B cell (primary cell): ENCODE measurements around the gene KLHL10. TPM values are rescaled to one million over a fixed set of nuclear protein-coding genes. Genes with fewer than 3 reads are reported as not detected.

Experiments
- ATAC-seq: fragments of 200-7000 bp; cut with Tn5 transposase; one replicate; pipeline ENCODE4 v1.10.0; 2021; ENCODE audit warnings: low read depth, mild to moderate bottlenecking, moderate number of reproducible peaks, moderate library complexity
- CTCF ChIA-PET: fragments of 350-600 bp; sonication (Branson Sonifier 250); formaldehyde crosslinking; loops from one replicate; lab custom pipeline; 2021; ENCODE audit warnings: antibody characterized with exemption, inconsistent platforms; lab: Charles Lee
- POLR2A ChIA-PET: fragments of 350-600 bp; sonication (Branson Sonifier 250); formaldehyde crosslinking; loops from one replicate; lab custom pipeline; 2021; ENCODE audit warnings: antibody characterized with exemption; lab: Charles Lee
- DNase-seq: peaks from one replicate; pipeline ENCODE4 v3.0.0; 2013
- H2AFZ ChIP-seq: 2 replicates; pipeline ENCODE4 v1.6.1; 2012; ENCODE audit warnings: mild to moderate bottlenecking, low read depth, low read length; ENCODE audit not compliant: insufficient read depth, poor library complexity, severe bottlenecking
- H3K27ac ChIP-seq, 2 donors: 1 replicate in 1 of 2; 2 replicates in 1 of 2; pipeline ENCODE4 v1.5.1; 2012 to 2013; ENCODE audit warnings: low read length in 2 of 2, mild to moderate bottlenecking in 2 of 2, moderate library complexity in 1 of 2
- H3K27me3 ChIP-seq, 4 experiments: fragments of 200-600 bp in 1 of 4; sonication (generic) in 1 of 4; replicated peaks in 1 of 4; 1 replicate in 2 of 4; 2 replicates in 2 of 4; pipeline versions ENCODE4 v1.6.1 to v1.7.0; 2013 to 2016; ENCODE audit warnings: low read length in 3 of 4, mild to moderate bottlenecking in 2 of 4, mixed read lengths in 1 of 4, moderate library complexity in 1 of 4; ENCODE audit not compliant: insufficient read depth in 4 of 4, control insufficient read depth in 3 of 4; ENCODE audit errors: control extremely low read depth in 1 of 4
- H3K36me3 ChIP-seq, 2 experiments: replicated peaks in 1 of 2; 1 replicate in 1 of 2; 2 replicates in 1 of 2; pipeline versions ENCODE4 v1.6.1 to v1.7.1; 2013; ENCODE audit warnings: low read length in 1 of 2; ENCODE audit not compliant: insufficient read depth in 2 of 2, control insufficient read depth in 1 of 2; ENCODE audit errors: control extremely low read depth in 1 of 2, extremely low read depth in 1 of 2
- H3K4me1 ChIP-seq, 2 donors: fragments of 200-600 bp in 1 of 2; sonication (generic) in 1 of 2; 1 replicate in 1 of 2; 2 replicates in 1 of 2; pipeline versions ENCODE4 v1.5.1 to v1.6.1; 2013 to 2017; ENCODE audit warnings: low read length in 2 of 2; ENCODE audit not compliant: control insufficient read depth in 2 of 2, insufficient read depth in 2 of 2
- H3K4me2 ChIP-seq: replicated peaks from 2 replicates; pipeline ENCODE3; 2012; ENCODE audit warnings: mild to moderate bottlenecking, low read depth, low read length; ENCODE audit not compliant: poor library complexity, severe bottlenecking
- H3K4me3 ChIP-seq, 5 experiments: fragments of 200-600 bp in 1 of 5; sonication (generic) in 1 of 5; 1 replicate in 3 of 5; 2 replicates in 2 of 5; pipeline versions ENCODE4 v1.5.1 to v1.7.0; 2011 to 2016; ENCODE audit warnings: low read length in 4 of 5, mild to moderate bottlenecking in 4 of 5, low read depth in 2 of 5, control low read depth in 1 of 5, moderate library complexity in 1 of 5; ENCODE audit not compliant: insufficient read depth in 1 of 5; ENCODE audit errors: control extremely low read depth in 1 of 5, extremely low read depth in 1 of 5
- H3K79me2 ChIP-seq: fragments of 200-600 bp; sonication (generic); one replicate; pipeline ENCODE4 v1.6.0; 2016; ENCODE audit warnings: low read length; ENCODE audit not compliant: control insufficient read depth, insufficient read depth
- H3K9ac ChIP-seq: fragments of 200-600 bp; sonication (generic); 2 replicates; pipeline ENCODE4 v1.6.1; 2017; ENCODE audit warnings: mild to moderate bottlenecking, low read length, moderate library complexity
- H3K9me3 ChIP-seq, 3 donors: one replicate each; pipeline versions ENCODE4 v1.6.1 to v1.7.1; 2013; ENCODE audit warnings: low read length in 2 of 3; ENCODE audit not compliant: control insufficient read depth in 2 of 3, insufficient read depth in 1 of 3; ENCODE audit errors: control extremely low read depth in 1 of 3
- H4K20me1 ChIP-seq: 2 replicates; pipeline ENCODE4 v1.6.0; 2012; ENCODE audit warnings: mild to moderate bottlenecking, low read length; ENCODE audit not compliant: insufficient read depth, control insufficient read depth, poor library complexity, severe bottlenecking
- H3K27ac Mint-ChIP-seq: one replicate; pipeline ENCODE4 v1.8.0; 2021; ENCODE audit warnings: mixed read lengths
- H3K27me3 Mint-ChIP-seq: one replicate; pipeline ENCODE4 v1.8.0; 2021; ENCODE audit warnings: mixed read lengths
- H3K4me1 Mint-ChIP-seq: one replicate; pipeline ENCODE4 v1.8.0; 2021; ENCODE audit warnings: mixed read lengths
- H3K4me3 Mint-ChIP-seq: one replicate; pipeline ENCODE4 v1.8.0; 2021; ENCODE audit warnings: mixed read lengths
- H3K9me3 Mint-ChIP-seq: one replicate; pipeline ENCODE4 v1.8.0; 2022; ENCODE audit warnings: mixed read lengths; ENCODE audit not compliant: insufficient read depth
- EZH2 ChIP-seq: IDR thresholded peaks from 2 replicates; pipeline ENCODE4 v1.6.1; 2012; ENCODE audit warnings: borderline replicate concordance, low read depth, mild to moderate bottlenecking, moderate library complexity, low read length; ENCODE audit not compliant: insufficient read depth, poor library complexity, severe bottlenecking
- WGBS: methylation state at CpG from one replicate; pipeline ENCODE4 v1.1.5; 2013; ENCODE audit warnings: missing lambda C conversion rate; ENCODE audit not compliant: insufficient coverage; 5-methylcytosine and 5-hydroxymethylcytosine counted together
- intact Hi-C: fragments of 100-400 bp; cut with micrococcal nuclease; formaldehyde crosslinking; loops from one replicate; pipeline ENCODE4 v1.10.0; 2022
- polyA plus RNA-seq: library from polyadenylated mRNA; depleted of rRNA; stranded (reverse); fragments of >200 nt; gene quantifications from 2 replicates; pipeline ENCODE4 v1.2.3, GENCODE V29; 2012
- total RNA-seq, 2 donors: library from RNA; stranded (reverse); fragments of 120-200 nt in 1 of 2; gene quantifications; 1 replicate in 1 of 2; 2 replicates in 1 of 2; pipeline versions ENCODE4 v1.2.3 to v1.2.4, GENCODE V29; 2013 to 2022
- TF ChIP-seq, protein P1 (sequence below): fragments of 200-600 bp; IDR thresholded peaks from one replicate; pipeline ENCODE4 v1.8.0; 2022; ENCODE audit warnings: antibody characterized with exemption, mild to moderate bottlenecking

The KLHL10 gene
- total and polyA plus RNA-seq, 2 donors (not counting 1 experiment from before 2014, with no cell fraction given), result 0.12 to 0.37 TPM

DNA sequence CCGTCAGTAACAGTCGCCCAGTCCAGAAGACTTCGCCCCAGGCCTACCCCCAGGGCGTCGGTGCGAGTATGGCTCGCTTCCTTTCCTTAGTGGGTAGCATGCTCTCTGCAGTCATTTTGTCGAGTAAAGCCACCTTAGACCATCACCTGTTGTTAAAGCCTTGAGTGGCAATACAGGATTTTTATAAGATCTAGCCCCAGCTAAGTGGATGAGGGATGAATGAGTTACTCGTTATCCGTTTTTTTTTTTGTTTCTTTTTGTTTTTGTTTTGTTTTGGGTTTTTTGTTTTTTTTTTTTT, 27.9 kb downstream of the KLHL10 start:
- Histone ChIP-seq H2AFZ (peak overlapping the region; percentile 98), H3K4me2 (peak overlapping the region; percentile 85), H3K27me3 (no peaks in the 10 kb centered on the region), H3K79me2 (peaks cover 51% of the 10 kb centered on the region), H3K4me3 (peak overlapping the region in 4 of 5 experiments; percentile 28 to 93 (median 81)), H3K9me3 (no peaks in the 10 kb centered on the region), H3K4me1 (peaks cover 24 to 27% of the 10 kb centered on the region in 2 donors), H4K20me1 (peaks cover 30% of the 10 kb centered on the region), H3K36me3 (peaks cover 0 to 14% of the 10 kb centered on the region in 2 experiments), H3K9ac (peak overlapping the region; percentile 78), H3K27ac (peak overlapping the region in 1 of 2 donors; percentile 82)
- Mint-ChIP-seq H3K27me3 (no peaks in the 10 kb centered on the region), H3K4me3 (no peak overlapping the region), H3K9me3 (no peaks in the 10 kb centered on the region), H3K27ac (no peak overlapping the region), H3K4me1 (peaks cover 17% of the 10 kb centered on the region)
- ATAC-seq, result no peak
- TF ChIP-seq, protein P1, sequence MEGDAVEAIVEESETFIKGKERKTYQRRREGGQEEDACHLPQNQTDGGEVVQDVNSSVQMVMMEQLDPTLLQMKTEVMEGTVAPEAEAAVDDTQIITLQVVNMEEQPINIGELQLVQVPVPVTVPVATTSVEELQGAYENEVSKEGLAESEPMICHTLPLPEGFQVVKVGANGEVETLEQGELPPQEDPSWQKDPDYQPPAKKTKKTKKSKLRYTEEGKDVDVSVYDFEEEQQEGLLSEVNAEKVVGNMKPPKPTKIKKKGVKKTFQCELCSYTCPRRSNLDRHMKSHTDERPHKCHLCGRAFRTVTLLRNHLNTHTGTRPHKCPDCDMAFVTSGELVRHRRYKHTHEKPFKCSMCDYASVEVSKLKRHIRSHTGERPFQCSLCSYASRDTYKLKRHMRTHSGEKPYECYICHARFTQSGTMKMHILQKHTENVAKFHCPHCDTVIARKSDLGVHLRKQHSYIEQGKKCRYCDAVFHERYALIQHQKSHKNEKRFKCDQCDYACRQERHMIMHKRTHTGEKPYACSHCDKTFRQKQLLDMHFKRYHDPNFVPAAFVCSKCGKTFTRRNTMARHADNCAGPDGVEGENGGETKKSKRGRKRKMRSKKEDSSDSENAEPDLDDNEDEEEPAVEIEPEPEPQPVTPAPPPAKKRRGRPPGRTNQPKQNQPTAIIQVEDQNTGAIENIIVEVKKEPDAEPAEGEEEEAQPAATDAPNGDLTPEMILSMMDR, result peak; percentile 6
- TF ChIP-seq EZH2, result no peak
- CTCF ChIA-PET, result interaction anchor here (0.6 to 1.5 kb wide), 3 partner anchors 64 to 752 kb away, joined by 3 to 4 read pairs (median 3); partner anchors contain the start of gene CNP
- POLR2A ChIA-PET, result interaction anchor here (0.5 to 2.1 kb wide), 9 partner anchors 24 to 1234 kb away, joined by 3 to 13 read pairs (median 3); partner anchors contain the start of genes DNAJC7 and EIF1
- no peak for DNase-seq
- WGBS, result 0% methylated on average over 7 of the region's 10 CpGs
- intact Hi-C loops, result loop anchor here (1.0 kb wide), 5 partner anchors 30 to 101 kb away; partner anchors contain the start of genes ACLY, CNP, ODAD4 and P3H4

GRCh38 chr17:41868568-41868967, 30.9 kb downstream of the KLHL10 start:
- no peaks in the 10 kb centered on the region for H3K27me3 ChIP-seq
- intact Hi-C loops, result no loop called here
- H3K9me3 Mint-ChIP-seq, result no peaks in the 10 kb centered on the region
- peaks cover 6% of the 10 kb centered on the region for H3K4me1 Mint-ChIP-seq
- H3K27me3 Mint-ChIP-seq, result no peaks in the 10 kb centered on the region
- peaks cover 0 to 38% of the 10 kb centered on the region in 2 experiments for H3K36me3 ChIP-seq
- no peak for DNase-seq
- H3K9me3 ChIP-seq, result no peaks in the 10 kb centered on the region
- peaks cover 22% of the 10 kb centered on the region for H3K79me2 ChIP-seq
- POLR2A ChIA-PET, result no interaction called here
- no peak for ATAC-seq
- peaks cover 11% of the 10 kb centered on the region for H4K20me1 ChIP-seq
- H3K4me3 Mint-ChIP-seq, result no peak overlapping the region
- H3K4me2 ChIP-seq, result no peak overlapping the region
- H3K9ac ChIP-seq, result no peak overlapping the region
- 80% methylated on average over 1 of the region's 3 CpGs for WGBS
- no peak overlapping the region for H3K27ac ChIP-seq
- CTCF ChIA-PET, result interaction anchor here (0.6 to 0.8 kb wide), 2 partner anchors 69 to 199 kb away, joined by 3 to 4 read pairs; no protein-coding TSS in a partner anchor
- H3K4me1 ChIP-seq, result peaks cover 12 to 14% of the 10 kb centered on the region in 2 donors
- H3K4me3 ChIP-seq, result no peak overlapping the region
- TF ChIP-seq, protein P1, result no peak
- TF ChIP-seq EZH2, result no peak
- H3K27ac Mint-ChIP-seq, result no peak overlapping the region
- H2AFZ ChIP-seq, result no peak overlapping the region
